K562 (cell line): ENCODE data around the gene ARHGDIA. TPM values are rescaled to one million over a fixed set of nuclear protein-coding genes. Genes with fewer than 3 reads are reported as not detected.

Experiments
- ATF1 ChIP-seq, 2 experiments: fragments of 450-650 bp in 1 of 2; IDR thresholded peaks; 2 replicates each; pipeline ENCODE4 v1.6.1; 2016; ENCODE audit warnings: missing compliant biosample characterization in 1 of 2, missing genetic modification characterization in 1 of 2
- CREBBP ChIP-seq: IDR thresholded peaks from one replicate; pipeline ENCODE4 v1.6.1; 2012; ENCODE audit warnings: low read depth, mild to moderate bottlenecking, control low read depth, inconsistent platforms, low read length
- FOXA3 ChIP-seq, 2 experiments: fragments of 450-650 bp in 1 of 2; sonication (generic) in 1 of 2; formaldehyde crosslinking; IDR thresholded peaks in 1 of 2; conservative IDR thresholded peaks in 1 of 2; 2 replicates each; pipeline versions ENCODE4 v1.4.0 to v1.8.0; 2020 to 2022; ENCODE audit warnings: mild to moderate bottlenecking in 2 of 2, missing genetic modification reagents in 1 of 2
- GABPB2 ChIP-seq: fragments of 250-450 bp; sonication (Bioruptor Pico); conservative IDR thresholded peaks from 2 replicates; pipeline ENCODE4 v1.5.1; 2021; ENCODE audit warnings: mild to moderate bottlenecking
- MEF2A ChIP-seq: IDR thresholded peaks from 2 replicates; pipeline ENCODE4 v1.6.1; 2011; ENCODE audit warnings: low read depth, mild to moderate bottlenecking, low read length, moderate library complexity; ENCODE audit not compliant: control insufficient read depth
- MTA3 ChIP-seq: fragments of 450-650 bp; formaldehyde crosslinking; IDR thresholded peaks from 2 replicates; pipeline ENCODE4 v1.6.1; 2017; ENCODE audit warnings: mild to moderate bottlenecking, borderline replicate concordance
- NFRKB ChIP-seq: fragments of 450-650 bp; IDR thresholded peaks from 2 replicates; pipeline ENCODE4 v1.6.1; 2016; ENCODE audit warnings: low read depth
- NFXL1 ChIP-seq: fragments of 450-650 bp; formaldehyde crosslinking; IDR thresholded peaks from 2 replicates; pipeline ENCODE4 v1.4.0; 2021; ENCODE audit warnings: mild to moderate bottlenecking
- PCBP2 ChIP-seq: fragments of 200-400 bp; formaldehyde crosslinking; IDR thresholded peaks from 2 replicates; pipeline ENCODE4 v1.6.1; 2018; ENCODE audit warnings: low read length, low read depth, mild to moderate bottlenecking, moderate library complexity; ENCODE audit not compliant: poor library complexity, severe bottlenecking
- PHB2 ChIP-seq: fragments of 450-650 bp; IDR thresholded peaks from 2 replicates; pipeline ENCODE4 v1.6.1; 2017; ENCODE audit warnings: low read depth
- RFX5 ChIP-seq: IDR thresholded peaks from 2 replicates; pipeline ENCODE4 v1.6.1; 2011; ENCODE audit warnings: low read depth, mild to moderate bottlenecking, improper control_type of control experiment, low read length
- ZBTB40 ChIP-seq, 2 experiments: fragments of 450-650 bp in 1 of 2; sonication (generic) in 1 of 2; formaldehyde crosslinking in 1 of 2; IDR thresholded peaks; 2 replicates each; pipeline versions ENCODE4 v1.7.1 to v1.9.0; 2016 to 2022; ENCODE audit warnings: inconsistent platforms in 1 of 2, mild to moderate bottlenecking in 1 of 2, missing genetic modification reagents in 1 of 2
- ZFP1 ChIP-seq: fragments of 450-650 bp; formaldehyde crosslinking; IDR thresholded peaks from 2 replicates; pipeline ENCODE4 v1.4.0; 2020; ENCODE audit warnings: mild to moderate bottlenecking, mixed read lengths
- ZFP30 ChIP-seq: fragments of 250-450 bp; sonication (Bioruptor Pico); IDR thresholded peaks from 2 replicates; pipeline ENCODE4 v1.8.0; 2022; ENCODE audit warnings: moderate library complexity, mild to moderate bottlenecking, inconsistent platforms, borderline replicate concordance
- ZNF184 ChIP-seq: sonication (generic); formaldehyde crosslinking; IDR thresholded peaks from 2 replicates; pipeline ENCODE4 v1.5.0; 2020; ENCODE audit warnings: missing genetic modification reagents
- ZNF445 ChIP-seq: fragments of 250-450 bp; sonication (Bioruptor Pico); IDR thresholded peaks from 2 replicates; pipeline ENCODE4 v1.4.0; 2020; ENCODE audit warnings: low read depth, mild to moderate bottlenecking, moderate library complexity
- ZNF780A ChIP-seq: fragments of 250-450 bp; sonication (Bioruptor Pico); IDR thresholded peaks from 2 replicates; pipeline ENCODE4 v1.5.0; 2021; ENCODE audit warnings: mild to moderate bottlenecking
- polyA plus RNA-seq, 8 experiments: library from polyadenylated mRNA; depleted of rRNA in 4 of 8; stranded (reverse) in 5 of 8; unstranded in 3 of 8; fragments of >200 nt; fragmentation: Nextera tagmentation in 2 of 8; fragmentation: Illumina TruSeq in 1 of 8; extraction: Ambion mirVana in 2 of 8; extraction: Trizol in 1 of 8; gene quantifications; 2 replicates each; pipeline versions ENCODE4 v1.2.1 to v1.2.3, GENCODE V29; 2011 to 2014; ENCODE audit warnings: inconsistent platforms in 1 of 8, missing spikeins in 1 of 8
- total RNA-seq, 7 experiments: library from RNA; depleted of rRNA in 6 of 7; stranded (reverse); fragments of >200 nt in 6 of 7; fragmentation: Illumina TruSeq in 2 of 7; extraction: Trizol in 2 of 7; gene quantifications; 2 replicates each; pipeline versions ENCODE4 v1.2.1 to v1.2.3, GENCODE V29; 2011 to 2021; ENCODE audit warnings: low replicate concordance in 1 of 7

ARHGDIA gene
- total and polyA plus RNA-seq, 9 of the 15 experiments (the other 6 are each of a cell fraction or from before 2014, with no cell fraction given) = 9.6 to 340 (median 97.6) TPM

GRCh38 chr17:81869221-81870130 lies 1.7 kb downstream of the ARHGDIA start (continued):
- TF ChIP-seq MTA3 = no peak; the same call in 1 of the 2 replicates
- TF ChIP-seq ZNF184 (CRISPR knock-in tag) = no peak
- TF ChIP-seq RFX5 = no peak
- TF ChIP-seq MEF2A = no peak
- TF ChIP-seq ZFP30 (CRISPR knock-in tag) = no peak
- TF ChIP-seq NFRKB = no peak
- no peak for TF ChIP-seq CREBBP
- TF ChIP-seq ZNF780A (CRISPR knock-in tag) = no peak
- TF ChIP-seq ATF1 (CRISPR knock-in tag; IDR thresholded peaks at IDR 0.05) = no peak
- no peak for TF ChIP-seq ATF1 (tag; IDR thresholded peaks at IDR 0.05)
- no peak for TF ChIP-seq PCBP2
- TF ChIP-seq ZNF445 (CRISPR knock-in tag) = no peak
- no peak for TF ChIP-seq ZBTB40 (IDR thresholded peaks at IDR 0.05)
- no peak for TF ChIP-seq ZBTB40 (CRISPR knock-in tag; IDR thresholded peaks at IDR 0.05)
- TF ChIP-seq FOXA3 (CRISPR knock-in tag; conservative IDR thresholded peaks at IDR 0.05 in 1 of 2, IDR thresholded peaks at IDR 0.05 in 1 of 2) = no peak
- no peak for TF ChIP-seq ZFP1 (CRISPR knock-in tag)
- no peak for TF ChIP-seq PHB2
- TF ChIP-seq GABPB2 (CRISPR knock-in tag) = no peak
- no peak for TF ChIP-seq NFXL1 (CRISPR knock-in tag)
